Measurements from ENCODE around the gene IPO5. TPM values are rescaled to one million over a fixed set of nuclear protein-coding genes. Genes with fewer than 3 reads are reported as not detected.

The IPO5 gene
- total and polyA plus RNA-seq, 2 of the 4 experiments (the other 2 are of a cell fraction), result 89.2 to 270 TPM

GRCh38 chr13:97928301-97928700 is 25.2 kb upstream of the IPO5 start:
- POLR2A ChIA-PET (ENCODE audit: unreplicated experiment), result no interaction called here
- no peak overlapping the region for H3K9ac ChIP-seq (ENCODE audit: low read depth, low read length)
- no peak overlapping the region for H2AK5ac ChIP-seq (ENCODE audit: low read depth, low read length)
- no peaks in the 10 kb centered on the region for H4K20me1 ChIP-seq (ENCODE audit: insufficient read depth, low read length)
- no peak overlapping the region for H2BK20ac ChIP-seq (ENCODE audit: low read depth, low read length)
- no peak overlapping the region for H2BK5ac ChIP-seq (ENCODE audit: low read depth, low read length, poor library complexity, severe bottlenecking)
- no peak overlapping the region for H3K14ac ChIP-seq (replicated peaks; ENCODE audit: low read depth, low read length)
- H2AK9ac ChIP-seq (replicated peaks; ENCODE audit: low read depth, low read length, poor library complexity), result no peak overlapping the region
- no peak overlapping the region for H4K91ac ChIP-seq (ENCODE audit: insufficient read depth, low read depth, low read length)
- in situ Hi-C loops (cut with MboI; ENCODE audit: low sequenced_read_pairs), result no loop called here
- no peak overlapping the region for H3K4me3 ChIP-seq (ENCODE audit: insufficient read depth, low read depth, low read length)
- H3K4me2 ChIP-seq (ENCODE audit: low read depth, low read length), result no peak overlapping the region
- no peak overlapping the region for H2BK15ac ChIP-seq (ENCODE audit: low read depth, low read length)
- no peaks in the 10 kb centered on the region for H3K36me3 ChIP-seq (ENCODE audit: control insufficient read depth, insufficient read depth, low read length)
- no peak overlapping the region for H4K8ac ChIP-seq (ENCODE audit: low read depth in 2 of 2, low read length in 2 of 2)
- ATAC-seq (ENCODE audit: low read depth) (no peak), DNase-seq (no peak)
- H3K9me3 ChIP-seq (ENCODE audit: control insufficient read depth, insufficient read depth, low read length), result no peaks in the 10 kb centered on the region
- CTCF ChIA-PET, result no interaction called here
- no peaks in the 10 kb centered on the region for H3K9me1 ChIP-seq (ENCODE audit: insufficient read depth, low read length)
- H3K79me1 ChIP-seq (ENCODE audit: low read depth in 1 of 2, low read length in 2 of 2), result no peaks in the 10 kb centered on the region
- no peak overlapping the region for H3K4ac ChIP-seq (ENCODE audit: low read depth, low read length)
- no peak overlapping the region for H3K27ac ChIP-seq (ENCODE audit: insufficient read depth, low read length)
- WGBS, 2 experiments (ENCODE audit: extremely low coverage in 2 of 2, insufficient read length in 1 of 2), result no CpG with 5 or more reads among the region's 1 CpG
- no peak overlapping the region for H4K5ac ChIP-seq (ENCODE audit: low read depth, low read length)
- intact Hi-C loops (cut with micrococcal nuclease), result no loop called here
- no TSS peak for BruUV-seq (replicated peaks)
- no peak overlapping the region for H2AFZ ChIP-seq (replicated peaks; ENCODE audit: low read length, poor library complexity)
- no peak for TF ChIP-seq FOS (IDR thresholded peaks at IDR 0.05; ENCODE audit: low read depth, low read length)
- no peak overlapping the region for H3K18ac ChIP-seq (ENCODE audit: low read depth, low read length)
- no peak overlapping the region for H2BK120ac ChIP-seq (ENCODE audit: low read depth, low read length)
- no peaks in the 10 kb centered on the region for H3K27me3 ChIP-seq (ENCODE audit: control insufficient read depth, insufficient read depth, low read length)
- H3K4me1 ChIP-seq (ENCODE audit: control insufficient read depth, insufficient read depth, low read length), result no peaks in the 10 kb centered on the region
- dilution Hi-C loops (cut with HindIII; ENCODE audit: low sequenced_read_pairs, unreplicated experiment), result no loop called here
- no peak overlapping the region for H3K23ac ChIP-seq (ENCODE audit: low read depth, low read length)
- no peak overlapping the region for H3K56ac ChIP-seq (ENCODE audit: extremely low read depth, insufficient read depth, low read length)

Measured in IMR-90 (cell line).